ENCODE measurements around the gene TMEM200A. TPM values are rescaled to one million over a fixed set of nuclear protein-coding genes. Genes with fewer than 3 reads are reported as not detected.

Gene TMEM200A
- polyA plus RNA-seq, 3 donors: not detected

DNA sequence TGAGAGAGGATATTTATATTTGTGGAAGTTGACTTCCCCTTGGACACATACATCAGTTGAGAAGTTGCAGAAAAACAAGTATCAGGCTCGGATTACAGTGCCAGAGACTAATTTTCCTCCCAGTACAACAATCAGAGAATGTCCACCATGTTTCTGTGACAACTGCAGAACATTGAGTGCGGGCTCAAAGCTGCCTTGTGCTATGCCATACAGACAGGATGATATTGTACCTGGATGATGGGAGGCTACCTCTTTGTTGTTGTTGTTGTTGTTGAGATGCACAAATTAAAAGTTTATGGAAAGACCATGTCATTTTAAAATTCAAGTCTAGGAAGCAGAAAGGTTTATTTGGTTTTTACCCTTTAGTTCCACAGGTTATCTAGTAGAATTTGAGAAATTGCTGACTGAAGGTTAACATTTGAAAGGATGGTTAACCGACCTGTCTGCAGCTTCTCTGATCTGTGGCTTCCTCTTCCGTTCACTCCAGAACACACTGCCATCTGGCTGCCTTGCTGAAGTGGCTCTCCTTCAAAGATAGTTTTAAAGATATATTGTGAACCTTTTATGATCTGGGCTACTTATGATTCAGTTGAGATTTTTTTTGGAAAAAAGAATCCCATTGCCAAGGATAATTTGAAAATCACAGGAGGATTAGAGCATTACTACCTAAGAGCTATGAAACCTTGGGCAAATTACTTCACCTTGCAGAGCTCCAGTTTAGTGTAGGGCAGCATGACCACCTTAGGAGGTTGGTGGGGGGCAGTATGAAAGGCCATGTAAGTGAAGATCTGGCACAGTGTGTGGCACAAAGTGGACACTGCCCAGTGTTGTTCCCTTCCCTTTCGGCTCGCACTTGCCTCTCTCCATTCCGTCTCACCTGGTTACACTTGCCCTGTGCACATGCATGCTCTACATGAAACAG, 15.9 kb downstream of the TMEM200A start:
- H3K9ac ChIP-seq (ENCODE audit: insufficient read depth, low read length, poor library complexity, severe bottlenecking): no peak overlapping the region
- no peaks in the 10 kb centered on the region for H3K36me3 ChIP-seq (replicated peaks in 1 of 2; ENCODE audit: control insufficient read depth in 1 of 2, insufficient read depth in 2 of 2, low read length in 2 of 2)
- H3K4me1 Mint-ChIP-seq: no peaks in the 10 kb centered on the region
- no peaks in the 10 kb centered on the region for H3K79me2 ChIP-seq (ENCODE audit: insufficient read depth, low read length)
- H3K27me3 Mint-ChIP-seq (ENCODE audit: low read depth in 3 of 3): peaks cover 0 to 3% (median 2%) of the 10 kb centered on the region in 3 donors
- TF ChIP-seq, protein P1, sequence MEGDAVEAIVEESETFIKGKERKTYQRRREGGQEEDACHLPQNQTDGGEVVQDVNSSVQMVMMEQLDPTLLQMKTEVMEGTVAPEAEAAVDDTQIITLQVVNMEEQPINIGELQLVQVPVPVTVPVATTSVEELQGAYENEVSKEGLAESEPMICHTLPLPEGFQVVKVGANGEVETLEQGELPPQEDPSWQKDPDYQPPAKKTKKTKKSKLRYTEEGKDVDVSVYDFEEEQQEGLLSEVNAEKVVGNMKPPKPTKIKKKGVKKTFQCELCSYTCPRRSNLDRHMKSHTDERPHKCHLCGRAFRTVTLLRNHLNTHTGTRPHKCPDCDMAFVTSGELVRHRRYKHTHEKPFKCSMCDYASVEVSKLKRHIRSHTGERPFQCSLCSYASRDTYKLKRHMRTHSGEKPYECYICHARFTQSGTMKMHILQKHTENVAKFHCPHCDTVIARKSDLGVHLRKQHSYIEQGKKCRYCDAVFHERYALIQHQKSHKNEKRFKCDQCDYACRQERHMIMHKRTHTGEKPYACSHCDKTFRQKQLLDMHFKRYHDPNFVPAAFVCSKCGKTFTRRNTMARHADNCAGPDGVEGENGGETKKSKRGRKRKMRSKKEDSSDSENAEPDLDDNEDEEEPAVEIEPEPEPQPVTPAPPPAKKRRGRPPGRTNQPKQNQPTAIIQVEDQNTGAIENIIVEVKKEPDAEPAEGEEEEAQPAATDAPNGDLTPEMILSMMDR (IDR thresholded peaks at IDR 0.05): no peak
- no peaks in the 10 kb centered on the region for H3K9me3 ChIP-seq (replicated peaks in 1 of 2; ENCODE audit: control insufficient read depth in 1 of 2, insufficient read depth in 1 of 2, low read length in 2 of 2)
- H3K27ac ChIP-seq (ENCODE audit: low read depth in 1 of 2, low read length in 2 of 2): no peak overlapping the region
- H3K4me1 ChIP-seq (ENCODE audit: control insufficient read depth in 1 of 2, insufficient read depth in 2 of 2, low read length in 2 of 2): no peaks in the 10 kb centered on the region
- intact Hi-C loops (cut with micrococcal nuclease): no loop called here
- no peak overlapping the region for H3K4me3 Mint-ChIP-seq
- H3K27me3 ChIP-seq (ENCODE audit: control insufficient read depth in 2 of 2, insufficient read depth in 2 of 2, low read length in 2 of 2): no peaks in the 10 kb centered on the region
- H3K4me2 ChIP-seq (replicated peaks; ENCODE audit: extremely low read depth, low read length, poor library complexity, severe bottlenecking): no peak overlapping the region
- H3K4me3 ChIP-seq (replicated peaks in 1 of 3; ENCODE audit: low read depth in 2 of 3, low read length in 3 of 3): no peak overlapping the region
- no peak overlapping the region for H3K27ac Mint-ChIP-seq
- H3K9me3 Mint-ChIP-seq: peaks cover 0 to 4% (median 0%) of the 10 kb centered on the region in 7 donors
- H3K36me3 Mint-ChIP-seq: no peaks in the 10 kb centered on the region
- WGBS (ENCODE audit: insufficient coverage): 84% methylated on average over 2 of the region's 7 CpGs
- no peak for DNase-seq
- H4K20me1 ChIP-seq (ENCODE audit: insufficient read depth, low read length): no peaks in the 10 kb centered on the region
- H2AFZ ChIP-seq (ENCODE audit: insufficient read depth, low read depth, low read length, poor library complexity, severe bottlenecking): no peak overlapping the region

DNA sequence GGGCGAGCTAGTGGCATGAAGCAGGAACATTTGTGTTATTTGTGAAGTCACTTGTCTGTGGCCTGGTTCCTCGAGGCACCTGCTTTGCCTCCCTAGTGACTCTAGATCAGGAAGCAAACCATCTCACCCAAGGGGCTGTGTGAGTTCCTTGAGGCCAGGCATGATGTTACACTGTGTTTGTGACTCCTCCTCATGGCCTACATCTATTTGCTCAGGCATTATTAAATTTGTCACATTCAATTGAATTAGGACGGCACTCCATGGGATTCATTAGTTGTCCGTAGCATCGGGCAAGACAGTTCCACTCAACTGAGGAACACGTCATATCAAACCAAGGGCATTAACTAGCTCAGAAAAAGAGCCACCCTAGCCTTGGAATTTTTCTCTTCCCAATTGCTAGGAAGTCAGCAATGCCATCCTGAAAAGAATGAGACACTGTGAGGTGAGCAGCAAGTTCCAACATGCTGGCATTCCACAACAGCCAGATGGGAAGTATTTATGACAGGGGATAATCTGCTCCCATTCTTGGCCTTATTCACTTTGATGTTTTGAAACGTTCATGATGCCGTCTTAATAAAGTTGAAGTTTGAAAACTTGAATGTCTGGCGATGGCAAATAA, 17.2 kb downstream of the TMEM200A start:
- no peak for DNase-seq
- TF ChIP-seq, protein P1 (IDR thresholded peaks at IDR 0.05): no peak
- WGBS (ENCODE audit: insufficient coverage): 77% methylated on average over 2 of the region's 9 CpGs
- Histone ChIP-seq H2AFZ (ENCODE audit: insufficient read depth, low read depth, low read length, poor library complexity, severe bottlenecking) (no peak overlapping the region), H3K4me3 (replicated peaks in 1 of 3; ENCODE audit: low read depth in 2 of 3, low read length in 3 of 3) (no peak overlapping the region), H4K20me1 (ENCODE audit: insufficient read depth, low read length) (no peaks in the 10 kb centered on the region), H3K36me3 (replicated peaks in 1 of 2; ENCODE audit: control insufficient read depth in 1 of 2, insufficient read depth in 2 of 2, low read length in 2 of 2) (no peaks in the 10 kb centered on the region), H3K4me1 (ENCODE audit: control insufficient read depth in 1 of 2, insufficient read depth in 2 of 2, low read length in 2 of 2) (no peaks in the 10 kb centered on the region), H3K27me3 (ENCODE audit: control insufficient read depth in 2 of 2, insufficient read depth in 2 of 2, low read length in 2 of 2) (no peaks in the 10 kb centered on the region), H3K9ac (ENCODE audit: insufficient read depth, low read length, poor library complexity, severe bottlenecking) (no peak overlapping the region), H3K79me2 (ENCODE audit: insufficient read depth, low read length) (no peaks in the 10 kb centered on the region), H3K9me3 (replicated peaks in 1 of 2; ENCODE audit: control insufficient read depth in 1 of 2, insufficient read depth in 1 of 2, low read length in 2 of 2) (no peaks in the 10 kb centered on the region), H3K4me2 (replicated peaks; ENCODE audit: extremely low read depth, low read length, poor library complexity, severe bottlenecking) (no peak overlapping the region), H3K27ac (ENCODE audit: low read depth in 1 of 2, low read length in 2 of 2) (no peak overlapping the region)
- intact Hi-C loops (cut with micrococcal nuclease): no loop called here
- peaks cover 2 to 3% (median 3%) of the 10 kb centered on the region in 3 donors for H3K27me3 Mint-ChIP-seq (ENCODE audit: low read depth in 3 of 3)
- no peaks in the 10 kb centered on the region for H3K4me1 Mint-ChIP-seq
- no peak overlapping the region for H3K4me3 Mint-ChIP-seq
- H3K36me3 Mint-ChIP-seq: no peaks in the 10 kb centered on the region
- H3K9me3 Mint-ChIP-seq: peaks cover 0 to 4% (median 0%) of the 10 kb centered on the region in 7 donors
- H3K27ac Mint-ChIP-seq: no peak overlapping the region

Data from CD14-positive monocyte (primary cell).